ENCODE measurements around the gene ELAVL1. TPM values are rescaled to one million over a fixed set of nuclear protein-coding genes. Genes with fewer than 3 reads are reported as not detected.
A peak's percentile ranks its signal among the peaks of the same experiment; 100 is the strongest.

The ELAVL1 gene
- total RNA-seq, 6 experiments from 2014 or later: 105 to 127 (median 115) TPM

- Mint-ChIP-seq H3K4me1 (ENCODE audit: low read depth) (peaks cover 60% of the 10 kb centered on the region), H3K27ac (peak overlapping the region; percentile 10; the same call in 1 of the 2 replicates), H3K27me3 (ENCODE audit: insufficient read depth) (peaks cover 1% of the 10 kb centered on the region; the same call in 1 of the 2 replicates), H3K9me3 (no peaks in the 10 kb centered on the region), H3K4me3 (no peak overlapping the region), H3K36me3 (ENCODE audit: low read depth) (peaks cover 9% of the 10 kb centered on the region; the same call in 1 of the 2 replicates)
- TF ChIP-seq CTCF (IDR thresholded peaks at IDR 0.05): no peak
- DNase-seq: no peak
Observed at GRCh38 chr19:8000298-8001038, 5.0 kb downstream of the ELAVL1 start.

DNA sequence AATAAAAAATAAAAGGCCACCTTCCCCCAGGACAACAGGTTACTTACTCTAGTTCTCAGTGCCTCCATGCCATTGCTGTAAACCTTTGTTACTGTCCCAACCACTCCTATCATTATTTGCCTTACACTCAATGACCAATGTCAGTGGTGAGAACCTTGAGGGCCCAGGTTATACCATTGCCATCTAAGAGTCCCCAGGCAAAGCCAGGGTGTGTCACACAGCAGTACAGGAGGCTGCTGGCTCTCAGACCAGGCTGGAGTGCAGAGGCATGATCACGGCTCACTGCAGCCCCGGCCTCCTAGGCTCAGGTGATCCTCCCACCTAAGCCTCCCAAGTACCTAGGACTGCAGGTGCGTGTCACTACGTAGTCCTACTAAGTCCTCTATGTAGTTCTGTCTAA lies 6.1 kb downstream of the ELAVL1 start:
- Mint-ChIP-seq H3K27me3 (ENCODE audit: insufficient read depth) (peaks cover 1% of the 10 kb centered on the region; the same call in 1 of the 2 replicates), H3K27ac (no peak overlapping the region), H3K9me3 (no peaks in the 10 kb centered on the region), H3K4me1 (ENCODE audit: low read depth) (peaks cover 68% of the 10 kb centered on the region), H3K4me3 (no peak overlapping the region), H3K36me3 (ENCODE audit: low read depth) (peaks cover 9% of the 10 kb centered on the region; the same call in 1 of the 2 replicates)
- no peak for DNase-seq
- TF ChIP-seq CTCF (IDR thresholded peaks at IDR 0.05): no peak

DNA sequence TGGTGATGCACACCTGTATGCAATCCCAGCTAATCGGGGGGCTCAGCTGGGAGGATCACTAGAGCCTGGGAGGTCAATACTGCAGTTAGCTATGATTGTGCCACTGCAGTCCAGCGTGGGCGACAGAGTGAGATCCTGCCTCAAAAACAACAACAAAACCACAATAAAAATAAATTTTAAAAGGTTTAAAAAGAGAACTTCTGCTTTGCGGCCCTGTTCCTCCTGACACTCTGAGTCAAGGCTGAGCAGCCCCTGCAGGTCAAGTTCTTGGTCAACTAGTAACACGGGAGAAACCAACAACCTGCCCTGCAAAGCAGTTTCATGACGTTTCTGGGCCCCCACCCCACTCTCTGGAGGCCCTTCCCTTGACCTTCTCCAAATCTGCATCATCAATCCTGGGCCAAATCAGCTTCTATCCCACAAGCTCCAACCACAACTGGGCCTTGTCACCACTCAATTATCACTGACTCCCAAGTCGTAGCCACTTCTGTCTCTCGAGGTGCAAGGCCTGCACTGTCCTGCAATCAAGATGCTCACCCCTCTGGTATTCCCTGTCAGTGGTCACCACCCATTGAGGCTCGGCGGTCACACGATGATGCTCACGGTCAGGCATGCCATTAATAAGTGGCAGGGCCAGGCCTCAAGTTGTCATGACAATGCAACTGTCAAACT lies 7.5 kb downstream of the ELAVL1 start:
- Mint-ChIP-seq H3K27ac (peak overlapping the region; percentile 49; the same call in 1 of the 2 replicates), H3K4me1 (ENCODE audit: low read depth) (peaks cover 68% of the 10 kb centered on the region)

DNA sequence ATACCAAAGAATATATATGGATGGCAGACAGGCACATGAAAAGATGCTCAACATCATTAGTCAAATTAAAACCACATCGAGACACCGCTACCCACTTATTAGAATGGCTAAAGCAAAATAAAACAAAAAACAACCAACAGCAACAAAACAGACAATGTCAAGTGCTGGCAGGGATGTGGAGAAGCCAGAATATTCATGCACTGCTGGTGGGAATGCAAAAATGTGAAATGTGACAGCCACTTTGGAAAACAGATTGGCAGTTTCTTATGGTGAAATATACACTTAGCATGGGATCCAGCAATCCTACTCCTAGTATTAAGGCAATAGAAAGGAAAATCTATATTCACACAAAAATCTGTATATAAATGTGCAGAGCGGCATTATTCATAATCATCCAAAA lies 8.6 kb downstream of the ELAVL1 start:
- Mint-ChIP-seq H3K36me3 (ENCODE audit: low read depth) (peaks cover 1% of the 10 kb centered on the region; the same call in 1 of the 2 replicates), H3K4me1 (ENCODE audit: low read depth) (peaks cover 58% of the 10 kb centered on the region), H3K9me3 (no peaks in the 10 kb centered on the region), H3K27me3 (ENCODE audit: insufficient read depth) (no peaks in the 10 kb centered on the region), H3K4me3 (no peak overlapping the region), H3K27ac (no peak overlapping the region)
- DNase-seq: no peak
- no peak for TF ChIP-seq CTCF (IDR thresholded peaks at IDR 0.05)

More for the DNA sequence above, 7.5 kb downstream of the ELAVL1 start:
- no peak overlapping the region for H3K4me3 Mint-ChIP-seq
- peaks cover 1% of the 10 kb centered on the region; the same call in 1 of the 2 replicates for H3K27me3 Mint-ChIP-seq (ENCODE audit: insufficient read depth)
- DNase-seq: no peak
- TF ChIP-seq CTCF (IDR thresholded peaks at IDR 0.05): no peak
- no peaks in the 10 kb centered on the region for H3K9me3 Mint-ChIP-seq
- H3K36me3 Mint-ChIP-seq (ENCODE audit: low read depth): peaks cover 9% of the 10 kb centered on the region; the same call in 1 of the 2 replicates

DNA sequence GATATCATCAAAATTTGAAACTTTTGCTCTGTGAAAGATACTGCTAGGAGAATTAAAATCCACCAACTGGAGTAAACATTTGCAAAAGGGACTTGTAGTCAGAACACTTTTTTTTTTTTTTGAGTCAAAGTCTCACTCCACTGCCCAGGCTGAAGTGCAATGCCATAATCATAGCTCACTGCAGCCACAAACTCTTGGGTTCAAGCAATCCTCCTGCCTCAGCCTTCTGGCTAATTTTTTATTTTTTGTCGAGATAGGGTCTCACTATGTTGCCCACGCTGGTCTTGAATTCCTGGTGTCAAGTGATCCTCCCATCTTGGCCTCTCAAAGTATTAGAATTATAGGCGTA lies 9.7 kb downstream of the ELAVL1 start:
- TF ChIP-seq CTCF (IDR thresholded peaks at IDR 0.05): no peak
- H3K27ac Mint-ChIP-seq: no peak overlapping the region
- peaks cover 47% of the 10 kb centered on the region for H3K4me1 Mint-ChIP-seq (ENCODE audit: low read depth)
- no peaks in the 10 kb centered on the region for H3K9me3 Mint-ChIP-seq
- peaks cover 4% of the 10 kb centered on the region; the same call in 1 of the 2 replicates for H3K36me3 Mint-ChIP-seq (ENCODE audit: low read depth)
- no peak overlapping the region for H3K4me3 Mint-ChIP-seq
- no peaks in the 10 kb centered on the region for H3K27me3 Mint-ChIP-seq (ENCODE audit: insufficient read depth)
- no peak for DNase-seq
